Neural crest cell (in vitro differentiated cells): Measurements from ENCODE around the gene UBE2K. TPM values are rescaled to one million over a fixed set of nuclear protein-coding genes. Genes with fewer than 3 reads are reported as not detected.
A peak's percentile ranks its signal among the peaks of the same experiment; 100 is the strongest.
"Not testable (repeated sequence)": the region's sequence is repeated elsewhere in the genome, so short reads cannot be mapped to it uniquely, and the experiment has no call there.

ENCODE experiments used
- DNase-seq: peaks from one replicate; pipeline ENCODE4 v3.0.0; 2021; ENCODE audit warnings: low read depth, mixed read lengths, low spot score
- H3K27ac Mint-ChIP-seq: one replicate; pipeline ENCODE4 v1.8.0; 2021; ENCODE audit warnings: mild to moderate bottlenecking, mixed read lengths; ENCODE audit not compliant: unreplicated experiment
- H3K27me3 Mint-ChIP-seq: 2 replicates; pipeline ENCODE4 v1.8.0; 2021; ENCODE audit warnings: low read depth, mild to moderate bottlenecking, mixed read lengths
- H3K36me3 Mint-ChIP-seq: 2 replicates; pipeline ENCODE4 v1.8.0; 2021; ENCODE audit warnings: low read depth, mild to moderate bottlenecking, mixed read lengths
- H3K4me1 Mint-ChIP-seq: 2 replicates; pipeline ENCODE4 v1.8.0; 2021; ENCODE audit warnings: mixed read lengths
- H3K4me3 Mint-ChIP-seq: one replicate; pipeline ENCODE4 v1.8.0; 2021; ENCODE audit warnings: mild to moderate bottlenecking, mixed read lengths
- H3K9me3 Mint-ChIP-seq: 2 replicates; pipeline ENCODE4 v1.8.0; 2021; ENCODE audit warnings: mixed read lengths
- long read RNA-seq: library from polyadenylated mRNA; unstranded; transcript quantifications from one replicate; pipeline ENCODE4 v2.0.0, GENCODE V29; 2020
- total RNA-seq: library from RNA; stranded (reverse); gene quantifications from 2 replicates; pipeline ENCODE4 v1.2.1, GENCODE V29; 2021
- TF ChIP-seq, protein P1 (sequence below): fragments of 200-600 bp; sonication (generic); conservative IDR thresholded peaks from 2 replicates; pipeline ENCODE4 v1.5.0; 2021; ENCODE audit warnings: antibody characterized with exemption, mild to moderate bottlenecking

UBE2K gene, protein sequence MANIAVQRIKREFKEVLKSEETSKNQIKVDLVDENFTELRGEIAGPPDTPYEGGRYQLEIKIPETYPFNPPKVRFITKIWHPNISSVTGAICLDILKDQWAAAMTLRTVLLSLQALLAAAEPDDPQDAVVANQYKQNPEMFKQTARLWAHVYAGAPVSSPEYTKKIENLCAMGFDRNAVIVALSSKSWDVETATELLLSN
- total RNA-seq, result 79.3 and 94.0 TPM in 2 replicates
- long read RNA-seq, full-length matches to known transcripts, result 17 of 36 reads
- long read RNA-seq, partial matches to known transcripts, result 2 of 36 reads
- long read RNA-seq, other reads (novel, unspliced or antisense), result 17 of 36 reads

DNA sequence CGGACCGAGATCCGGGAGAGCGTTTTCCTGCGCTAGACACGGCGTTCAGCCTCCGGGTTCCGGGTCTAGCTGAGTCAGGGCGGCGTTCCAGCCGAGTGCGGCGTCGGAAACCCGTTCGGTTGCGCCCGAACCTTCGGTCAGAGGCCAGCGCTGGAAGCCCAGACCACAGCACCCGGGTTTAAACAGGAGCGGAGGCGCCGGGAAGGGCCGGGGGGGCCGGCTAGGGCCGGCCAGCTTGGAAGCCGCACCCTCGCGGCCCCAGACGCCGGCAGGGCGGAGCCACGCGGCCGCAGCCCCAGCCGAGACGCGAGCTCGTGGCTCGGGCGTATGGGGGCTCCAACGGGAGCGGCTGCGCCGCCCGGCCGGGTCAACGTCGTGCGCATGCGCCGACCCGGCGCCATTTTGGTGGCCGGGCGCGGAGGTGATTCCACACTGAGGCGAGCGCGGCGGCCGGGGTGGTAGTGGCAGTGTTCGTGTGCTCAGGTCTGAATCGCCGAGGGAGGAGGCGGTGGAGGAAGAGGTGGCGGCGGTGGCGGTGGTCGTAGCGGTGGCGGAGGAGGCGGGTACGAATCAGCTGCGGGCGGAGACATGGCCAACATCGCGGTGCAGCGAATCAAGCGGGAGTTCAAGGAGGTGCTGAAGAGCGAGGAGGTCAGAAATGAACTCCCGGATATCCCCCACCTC is at the start of gene UBE2K:
UBE2K (plus strand) TSS at position 397 of the 684 bp plus-strand sequence; CDS start at position 589, 192 bp downstream.
- Mint-ChIP-seq H3K9me3 (no peaks in the 10 kb centered on the region), H3K27me3 (no peaks in the 10 kb centered on the region), H3K27ac (peak within 1 kb of the TSS; percentile 99), H3K36me3 (no peaks in the 10 kb centered on the region), H3K4me1 (peaks cover 37% of the 10 kb centered on the region), H3K4me3 (peak within 1 kb of the TSS; percentile 100)
- peak; percentile 83 for DNase-seq
- TF ChIP-seq, protein P1, sequence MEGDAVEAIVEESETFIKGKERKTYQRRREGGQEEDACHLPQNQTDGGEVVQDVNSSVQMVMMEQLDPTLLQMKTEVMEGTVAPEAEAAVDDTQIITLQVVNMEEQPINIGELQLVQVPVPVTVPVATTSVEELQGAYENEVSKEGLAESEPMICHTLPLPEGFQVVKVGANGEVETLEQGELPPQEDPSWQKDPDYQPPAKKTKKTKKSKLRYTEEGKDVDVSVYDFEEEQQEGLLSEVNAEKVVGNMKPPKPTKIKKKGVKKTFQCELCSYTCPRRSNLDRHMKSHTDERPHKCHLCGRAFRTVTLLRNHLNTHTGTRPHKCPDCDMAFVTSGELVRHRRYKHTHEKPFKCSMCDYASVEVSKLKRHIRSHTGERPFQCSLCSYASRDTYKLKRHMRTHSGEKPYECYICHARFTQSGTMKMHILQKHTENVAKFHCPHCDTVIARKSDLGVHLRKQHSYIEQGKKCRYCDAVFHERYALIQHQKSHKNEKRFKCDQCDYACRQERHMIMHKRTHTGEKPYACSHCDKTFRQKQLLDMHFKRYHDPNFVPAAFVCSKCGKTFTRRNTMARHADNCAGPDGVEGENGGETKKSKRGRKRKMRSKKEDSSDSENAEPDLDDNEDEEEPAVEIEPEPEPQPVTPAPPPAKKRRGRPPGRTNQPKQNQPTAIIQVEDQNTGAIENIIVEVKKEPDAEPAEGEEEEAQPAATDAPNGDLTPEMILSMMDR, result no peak

DNA sequence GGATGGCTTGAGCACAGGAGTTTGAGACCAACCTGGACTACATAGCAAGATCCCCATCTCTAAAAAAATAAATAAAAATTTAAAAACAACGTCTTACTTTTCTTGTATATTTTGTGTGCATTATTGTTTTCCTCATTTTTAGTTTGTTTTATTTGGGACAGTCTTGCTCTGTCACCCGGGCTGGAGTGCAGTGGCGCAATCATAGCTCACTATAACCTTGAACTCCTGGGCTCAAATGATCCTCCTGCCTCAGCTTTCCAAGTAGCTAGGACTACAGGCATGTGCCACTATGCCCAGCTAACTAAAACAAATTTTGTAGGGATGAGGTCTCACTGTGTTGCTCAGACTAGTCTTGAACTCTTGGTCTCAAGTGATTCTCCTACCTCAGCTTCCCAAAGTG is 49.7 kb upstream of the UBE2K start:
- H3K9me3 Mint-ChIP-seq, result no peaks in the 10 kb centered on the region
- no peak overlapping the region for H3K27ac Mint-ChIP-seq
- no peak overlapping the region for H3K4me3 Mint-ChIP-seq
- TF ChIP-seq, protein P1, result no peak
- DNase-seq, result no peak
- H3K36me3 Mint-ChIP-seq, result no peaks in the 10 kb centered on the region
- H3K4me1 Mint-ChIP-seq, result no peaks in the 10 kb centered on the region
- no peaks in the 10 kb centered on the region for H3K27me3 Mint-ChIP-seq

DNA sequence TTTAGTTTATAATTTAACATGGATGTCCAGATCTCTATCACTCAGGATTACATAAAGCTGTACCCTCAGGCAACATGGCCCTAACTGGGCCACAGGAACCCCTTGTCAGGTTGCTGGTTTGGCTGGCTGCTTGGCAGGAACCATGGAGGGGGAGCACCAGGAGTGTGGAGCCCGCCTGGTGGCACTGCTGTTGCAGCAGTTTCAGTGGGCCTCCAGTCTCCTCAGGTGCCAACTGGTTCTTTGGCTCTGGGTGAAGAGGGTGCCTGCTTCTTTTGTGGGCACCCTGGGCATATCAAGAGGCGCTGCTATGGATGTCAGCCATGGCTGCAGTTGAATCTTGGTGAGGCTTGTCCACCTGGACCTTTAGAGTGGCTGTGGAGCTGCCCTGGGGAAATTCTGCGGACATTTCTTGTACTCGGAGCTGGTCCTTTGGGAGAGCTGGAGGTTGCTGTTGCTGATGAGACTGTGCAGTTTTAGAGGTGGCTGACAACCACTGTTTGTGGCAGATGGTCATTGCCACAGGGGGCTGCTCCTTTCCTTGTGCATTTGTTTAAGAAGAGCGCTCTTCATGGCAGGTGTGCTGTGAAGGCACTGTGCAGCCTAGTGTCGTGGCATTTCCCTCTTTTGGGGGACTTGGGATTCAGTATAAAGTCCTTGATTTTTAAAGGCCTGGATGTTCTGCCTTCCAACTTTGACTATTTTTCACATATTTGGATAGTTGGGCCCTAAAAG is 48.9 kb upstream of the UBE2K start:
- peak overlapping the region; percentile 57 for H3K27ac Mint-ChIP-seq
- H3K27me3 Mint-ChIP-seq, result no peaks in the 10 kb centered on the region
- TF ChIP-seq, protein P1, result no peak
- DNase-seq, result no peak
- H3K4me1 Mint-ChIP-seq, result no peaks in the 10 kb centered on the region
- no peaks in the 10 kb centered on the region for H3K9me3 Mint-ChIP-seq
- no peaks in the 10 kb centered on the region for H3K36me3 Mint-ChIP-seq
- no peak overlapping the region for H3K4me3 Mint-ChIP-seq

DNA sequence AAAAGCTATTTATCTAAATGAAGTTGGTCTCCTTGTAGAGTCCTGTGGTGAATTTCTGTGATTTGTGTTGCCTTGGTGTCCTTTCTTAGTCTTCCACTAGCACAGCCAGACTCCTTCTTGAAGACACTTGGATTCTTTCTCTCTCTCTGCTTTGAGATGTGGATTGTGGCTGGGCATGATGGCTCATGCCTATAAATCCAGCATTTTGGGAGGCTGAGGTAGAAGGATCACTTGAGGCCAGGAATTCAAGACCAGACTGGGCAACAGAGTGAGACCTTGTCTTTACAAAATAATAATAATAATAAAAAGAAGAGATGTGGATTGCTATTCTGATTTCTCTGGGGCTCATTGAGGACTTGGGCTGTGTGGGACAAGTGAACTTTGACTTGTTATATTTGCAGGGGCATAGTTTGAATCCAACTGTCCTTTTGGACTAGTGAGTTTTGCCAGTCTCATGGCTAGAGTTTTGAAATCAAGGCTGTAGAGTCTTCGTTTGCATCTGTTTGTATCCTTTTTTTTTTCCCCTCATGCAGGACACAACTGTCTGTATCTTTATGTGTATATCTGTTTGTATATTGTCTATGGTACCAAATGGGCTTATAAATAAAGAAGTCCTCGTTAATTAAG is 48.2 kb upstream of the UBE2K start:
- no peak overlapping the region for H3K4me3 Mint-ChIP-seq
- no peaks in the 10 kb centered on the region for H3K27me3 Mint-ChIP-seq
- no peaks in the 10 kb centered on the region for H3K36me3 Mint-ChIP-seq
- TF ChIP-seq, protein P1, result no peak
- H3K4me1 Mint-ChIP-seq, result no peaks in the 10 kb centered on the region
- no peaks in the 10 kb centered on the region for H3K9me3 Mint-ChIP-seq
- H3K27ac Mint-ChIP-seq, result no peak overlapping the region
- no peak for DNase-seq

DNA sequence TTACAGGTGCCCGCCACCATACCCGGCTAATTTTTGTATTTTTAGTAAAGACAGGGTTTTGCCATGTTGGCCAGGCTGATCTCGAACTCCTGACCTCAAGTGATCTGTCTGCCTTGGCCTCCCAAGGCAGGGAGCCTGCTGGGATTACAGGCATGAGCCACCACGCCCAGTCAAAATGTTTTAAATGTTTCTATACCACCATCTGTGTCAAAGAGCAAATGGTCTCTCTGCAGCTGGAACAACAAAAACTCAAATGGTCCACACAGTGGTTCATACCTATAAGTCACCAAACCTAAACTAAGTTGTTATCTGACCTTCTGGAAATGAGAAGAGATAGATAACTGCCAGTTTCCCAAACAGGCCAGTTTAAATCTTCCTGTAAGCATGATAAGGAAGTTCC is 46.4 kb upstream of the UBE2K start:
- H3K27ac Mint-ChIP-seq, DNase-seq, H3K36me3 Mint-ChIP-seq, H3K9me3 Mint-ChIP-seq, H3K4me1 Mint-ChIP-seq, H3K27me3 Mint-ChIP-seq, H3K4me3 Mint-ChIP-seq: not testable (repeated sequence)
